Muscle of back (tissue), 11 donors: ENCODE results near the gene ANKRD13B. TPM values are rescaled to one million over a fixed set of nuclear protein-coding genes. Genes with fewer than 3 reads are reported as not detected.
"Not testable (repeated sequence)": the region's sequence is repeated elsewhere in the genome, so short reads cannot be mapped to it uniquely, and the experiment has no call there.

Experiments
- DNase-seq, 3 donors: peaks; one replicate each; pipeline versions ENCODE4 v3.0.0 to v3.0.0-alpha.2; 2013
- polyA plus RNA-seq, 10 donors: library from polyadenylated mRNA; unstranded; fragments of 120-200 nt; gene quantifications; one replicate each; pipeline ENCODE4 v1.2.1, GENCODE V29; 2013; ENCODE audit not compliant: insufficient read length in 10 of 10

Gene ANKRD13B
- polyA plus RNA-seq, 10 donors = 8.2 to 15.8 (median 11.8) TPM

DNA sequence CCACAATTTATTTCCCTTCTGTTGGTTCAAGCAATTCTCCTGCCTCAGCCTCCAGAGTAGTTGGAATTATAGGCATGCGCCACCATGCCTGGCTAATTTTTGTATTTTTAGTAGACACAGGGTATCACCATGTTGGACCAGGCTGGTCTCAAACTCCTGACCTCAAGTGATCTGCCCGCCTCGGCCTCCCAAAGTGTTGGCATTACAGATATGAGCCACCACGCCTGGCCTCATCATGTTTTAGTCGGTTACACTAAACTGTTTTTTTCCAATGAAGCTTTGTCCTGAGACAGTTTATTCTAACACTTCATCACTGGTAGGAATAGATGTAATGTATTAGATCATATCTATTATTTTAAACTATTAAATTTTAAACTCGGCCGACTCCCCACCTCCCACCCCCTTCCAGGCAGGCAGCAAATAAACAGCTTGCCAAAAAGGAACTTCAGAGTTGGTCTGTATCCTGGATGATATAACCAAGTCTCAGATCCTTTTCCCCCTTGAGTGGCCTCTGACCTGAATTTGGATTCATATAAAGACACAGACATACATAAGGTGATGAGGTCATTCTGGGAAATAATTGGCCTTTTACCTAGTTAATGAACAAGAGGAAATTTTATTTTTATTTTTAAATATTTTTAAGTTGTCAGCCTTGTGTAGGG, 48.2 kb downstream of the ANKRD13B start:
- peak in 1 of 3 donors; percentile 34 for DNase-seq

- no peak for DNase-seq
Observed at GRCh38 chr17:29642171-29642611, 49.3 kb downstream of the ANKRD13B start.

GRCh38 chr17:29643817-29644160, 50.9 kb downstream of the ANKRD13B start:
- no peak for DNase-seq

DNA sequence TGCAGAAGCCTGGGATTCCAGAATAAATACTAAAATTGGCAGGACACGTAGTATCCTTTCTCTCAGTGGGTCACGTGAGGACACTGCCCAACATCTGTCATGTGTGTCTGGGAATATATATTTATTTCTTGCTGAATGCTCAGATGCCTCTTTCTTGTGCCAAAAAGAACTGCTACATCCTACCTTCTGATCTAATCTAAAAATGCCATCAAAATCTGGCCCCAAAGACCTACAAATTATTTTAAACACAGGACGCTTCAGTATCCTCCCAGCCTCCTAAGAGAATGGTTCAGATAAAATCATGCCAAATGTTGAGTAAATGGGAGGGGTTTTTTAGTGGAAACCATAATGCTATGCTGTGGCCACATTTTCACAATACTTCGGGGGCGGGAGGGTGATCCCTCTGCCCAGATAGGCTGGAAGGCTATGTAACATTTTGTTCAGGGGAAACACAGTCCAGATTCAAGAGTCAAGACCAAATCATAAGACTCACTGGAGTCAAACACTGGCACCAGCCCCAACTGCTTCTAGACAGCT, 52.7 kb downstream of the ANKRD13B start:
- DNase-seq = peak; percentile 60 to 86 (median 72)

GRCh38 chr17:29648005-29648404, 55.1 kb downstream of the ANKRD13B start:
- no peak for DNase-seq

- DNase-seq = no peak
Observed at GRCh38 chr17:29649359-29649758, 56.4 kb downstream of the ANKRD13B start.

- no peak for DNase-seq
Observed at GRCh38 chr17:29650396-29650795, 57.5 kb downstream of the ANKRD13B start.

DNA sequence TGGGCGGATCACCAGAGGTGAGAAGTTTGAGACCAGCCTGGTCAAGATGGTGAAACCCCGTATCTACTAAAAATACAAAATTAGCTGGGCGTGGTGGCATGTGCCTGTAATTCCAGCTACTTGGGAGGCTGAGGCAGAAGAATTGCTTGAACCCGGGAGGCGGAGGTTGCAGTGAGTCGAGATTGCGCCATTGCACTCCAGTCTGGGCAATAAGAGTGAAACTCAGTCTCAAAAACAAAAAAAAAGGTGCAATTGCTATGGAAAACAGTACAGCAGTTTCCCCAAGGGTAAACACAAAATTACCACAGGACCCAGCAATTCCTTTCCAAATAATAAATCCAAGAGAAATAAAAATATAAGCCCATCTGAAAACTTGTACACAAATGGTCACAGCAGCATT, 59.0 kb downstream of the ANKRD13B start:
- not testable (repeated sequence) for DNase-seq

GRCh38 chr17:29652976-29653375, 60.0 kb downstream of the ANKRD13B start:
- DNase-seq = no peak

- no peak for DNase-seq
Observed at GRCh38 chr17:29653995-29654714, 61.2 kb downstream of the ANKRD13B start.

DNA sequence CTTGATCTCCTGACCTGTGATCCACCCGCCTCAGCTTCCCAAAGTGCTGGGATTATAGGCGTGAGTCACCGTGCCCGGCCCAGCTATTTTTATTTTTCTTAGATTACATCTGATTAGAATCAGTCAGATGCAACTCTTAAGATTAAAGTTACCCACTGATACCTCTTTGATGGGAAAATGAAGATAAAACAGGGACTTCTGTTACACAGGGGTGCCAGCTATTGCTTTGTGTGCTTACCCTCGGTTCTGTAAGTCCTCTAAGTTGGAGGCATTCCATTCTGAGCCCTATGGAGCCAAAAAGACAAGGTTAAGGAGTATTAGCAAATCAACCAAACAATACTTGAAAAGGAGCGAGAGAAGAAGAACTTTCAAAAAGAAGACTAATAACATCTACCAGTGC, 62.4 kb downstream of the ANKRD13B start:
- no peak for DNase-seq

DNA sequence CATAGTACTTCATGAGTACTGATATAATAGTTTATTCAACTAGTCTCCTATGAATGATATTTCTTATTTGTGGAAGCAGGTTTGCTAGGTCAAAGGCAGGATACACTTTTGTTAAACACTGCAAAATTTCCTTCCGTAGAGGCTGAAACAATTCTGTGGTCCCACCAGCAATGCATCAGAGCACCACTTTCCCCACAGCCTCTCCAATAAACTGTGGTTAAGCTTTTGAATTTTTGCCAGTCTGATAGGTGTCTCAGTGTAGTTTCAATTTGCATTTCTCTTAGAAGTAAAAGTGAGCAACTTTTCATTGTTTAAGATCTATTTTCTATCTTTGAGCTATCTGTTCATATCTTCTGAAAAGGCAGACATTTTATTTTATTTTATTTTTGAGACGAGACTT, 66.2 kb downstream of the ANKRD13B start:
- DNase-seq = no peak

DNA sequence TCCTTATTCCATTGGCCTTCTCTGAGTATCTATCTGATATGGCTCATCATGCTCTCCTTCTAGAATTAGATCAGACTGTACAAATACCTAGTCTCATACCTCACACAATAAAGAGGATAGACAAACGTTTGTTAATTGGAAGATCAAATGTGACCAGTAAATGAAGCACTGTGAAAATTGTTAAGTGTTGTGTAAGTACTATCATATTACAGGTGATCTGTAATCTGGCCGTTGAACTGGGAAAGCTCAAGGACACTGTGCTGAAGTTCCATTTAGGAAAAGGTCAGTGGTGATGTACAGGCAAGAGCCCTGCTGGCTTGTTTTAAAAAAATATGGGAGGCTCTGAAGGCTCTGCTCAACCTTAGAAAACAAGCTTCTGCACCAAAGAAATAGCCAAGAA, 68.3 kb downstream of the ANKRD13B start:
- DNase-seq = no peak

DNA sequence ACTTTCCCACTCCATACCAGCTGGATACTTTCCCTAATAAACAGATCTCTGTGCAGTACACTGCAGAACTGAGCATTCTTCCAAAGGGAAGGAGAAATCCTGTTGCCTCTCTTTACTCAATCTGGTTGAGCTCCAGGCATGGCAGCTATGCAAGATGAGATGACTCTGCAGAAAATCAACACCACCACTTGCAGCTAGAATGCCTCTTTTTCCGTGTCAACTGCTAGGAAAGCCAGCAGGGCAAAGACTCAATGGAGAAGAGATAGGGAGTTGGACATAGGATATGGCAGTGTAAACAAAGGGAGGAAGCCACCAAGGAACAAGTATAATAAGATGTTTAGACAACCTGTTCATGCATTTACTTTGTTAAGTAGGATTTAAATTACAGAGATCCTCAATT, 70.2 kb downstream of the ANKRD13B start:
- no peak for DNase-seq

Other genes starting within 250 kb of the ANKRD13B start
- gene TAOK1, start 202.8 kb upstream of the ANKRD13B start, polyA plus RNA-seq = 10 to 100 TPM; 30.3 to 39.0 (median 34.7) TPM
- 1 to 10 TPM; 3.1 to 5.1 (median 4.0) TPM for gene ABHD15, start 26.1 kb upstream of the ANKRD13B start, polyA plus RNA-seq
- 10 to 100 TPM; 22.9 to 40.1 (median 27.9) TPM for gene TP53I13, start 24.4 kb upstream of the ANKRD13B start, polyA plus RNA-seq
- 10 to 100 TPM; 22.8 to 33.0 (median 30.0) TPM for gene GIT1, start 3.5 kb upstream of the ANKRD13B start, polyA plus RNA-seq
- gene CORO6, start 29.8 kb downstream of the ANKRD13B start, polyA plus RNA-seq = 10 to 100 TPM; 50.4 to 81.0 (median 73.1) TPM